Calu3 (cell line): ENCODE results near the gene CES2. TPM values are rescaled to one million over a fixed set of nuclear protein-coding genes. Genes with fewer than 3 reads are reported as not detected.
"Not testable (repeated sequence)": the region's sequence is repeated elsewhere in the genome, so short reads cannot be mapped to it uniquely, and the experiment has no call there.

Experiments
- BruUV-seq: library from RNA; stranded (reverse); fragments of 400-500 nt; replicated peaks from 2 replicates; lab custom pipeline; 2021; lab: Mats Ljungman, UMichigan
- CTCF ChIA-PET: fragments of 300-600 bp; sonication (Branson Sonifier 250); formaldehyde crosslinking; loops from one replicate; lab custom pipeline; 2022; ENCODE audit warnings: antibody characterized with exemption; lab: Charles Lee
- DNase-seq: peaks from one replicate; pipeline ENCODE4 v3.0.0; 2022
- H3K27ac Mint-ChIP-seq: one replicate; pipeline ENCODE4 v1.8.0; 2022; ENCODE audit warnings: mixed read lengths; ENCODE audit not compliant: unreplicated experiment
- H3K27me3 Mint-ChIP-seq: one replicate; pipeline ENCODE4 v1.8.0; 2022; ENCODE audit warnings: mixed read lengths; ENCODE audit not compliant: unreplicated experiment
- H3K36me3 Mint-ChIP-seq: one replicate; pipeline ENCODE4 v1.8.0; 2022; ENCODE audit warnings: mild to moderate bottlenecking, moderate library complexity, mixed read lengths; ENCODE audit not compliant: insufficient read depth, unreplicated experiment
- H3K4me1 Mint-ChIP-seq: one replicate; pipeline ENCODE4 v1.8.0; 2022; ENCODE audit warnings: mild to moderate bottlenecking, low read depth, mixed read lengths; ENCODE audit not compliant: unreplicated experiment
- H3K4me3 Mint-ChIP-seq: one replicate; pipeline ENCODE4 v1.8.0; 2022; ENCODE audit warnings: mild to moderate bottlenecking, low read depth, moderate library complexity, mixed read lengths; ENCODE audit not compliant: unreplicated experiment
- H3K9me3 Mint-ChIP-seq: one replicate; pipeline ENCODE4 v1.8.0; 2022; ENCODE audit warnings: low read depth, mixed read lengths; ENCODE audit not compliant: unreplicated experiment
- intact Hi-C: fragments of 100-400 bp; cut with micrococcal nuclease; formaldehyde crosslinking; loops from one replicate; pipeline ENCODE4 v1.10.0; 2022; ENCODE audit not compliant: unreplicated experiment
- total RNA-seq: library from RNA; stranded (reverse); gene quantifications from 2 replicates; pipeline ENCODE4 v1.2.3, GENCODE V29; 2022
- TF ChIP-seq, protein P1 (sequence below): fragments of 200-600 bp; IDR thresholded peaks from one replicate; pipeline ENCODE4 v1.8.0; 2022; ENCODE audit warnings: antibody characterized with exemption; ENCODE audit not compliant: unreplicated experiment

Gene CES2
- total RNA-seq, 1 experiment from 2014 or later, result 61.1 TPM

DNA sequence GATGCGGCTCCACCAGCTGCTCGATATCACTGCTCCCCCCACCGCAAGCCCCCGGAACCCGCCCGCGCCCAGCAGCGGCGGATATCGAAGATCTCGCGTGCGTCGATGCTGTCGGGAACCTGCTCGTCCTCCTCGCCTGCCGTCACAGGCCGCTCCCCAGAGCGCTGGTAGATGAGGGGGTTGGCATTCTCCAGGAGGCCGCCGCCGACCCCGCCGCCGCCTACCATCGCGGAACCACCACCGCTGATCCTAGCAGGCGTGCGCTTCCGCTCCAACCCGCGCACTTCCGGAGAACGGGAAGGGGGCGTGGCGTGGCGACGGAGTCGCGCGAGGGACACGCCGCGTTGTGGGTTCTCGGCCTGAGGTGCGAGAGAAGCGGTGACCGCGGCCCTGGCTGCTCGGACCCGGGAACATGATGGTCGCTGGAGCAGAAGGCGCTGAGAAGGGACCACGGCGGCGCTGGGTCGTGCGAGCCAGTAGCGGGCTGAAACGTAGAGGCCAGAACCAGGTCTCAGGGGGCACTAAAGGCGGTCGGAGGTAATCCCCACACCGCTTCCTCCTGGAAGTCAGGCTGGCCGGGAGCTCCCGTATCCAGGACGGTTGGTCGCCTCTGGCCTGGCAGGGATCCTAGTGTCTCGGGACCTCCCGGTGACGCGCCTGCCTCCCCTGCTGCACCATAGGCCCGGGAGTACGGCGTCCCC is 1.0 kb upstream of the CES2 start, which contains the start of gene CIAO2B:
Gene CIAO2B, minus strand, starts transcription at position 265 of the 701 bp plus-strand sequence. Its CDS starts 38 bp downstream, at position 227.
- H3K4me3 Mint-ChIP-seq, result peak within 1 kb of the TSS; percentile 92
- BruUV-seq, result no TSS peak
- intact Hi-C loops, result no loop called here
- peak within 1 kb of the TSS; percentile 74 for H3K27ac Mint-ChIP-seq
- H3K9me3 Mint-ChIP-seq, result no peaks in the 10 kb centered on the region
- DNase-seq, result peak; percentile 94
- H3K36me3 Mint-ChIP-seq, result peaks cover 52% of the 10 kb centered on the region
- TF ChIP-seq, protein P1, sequence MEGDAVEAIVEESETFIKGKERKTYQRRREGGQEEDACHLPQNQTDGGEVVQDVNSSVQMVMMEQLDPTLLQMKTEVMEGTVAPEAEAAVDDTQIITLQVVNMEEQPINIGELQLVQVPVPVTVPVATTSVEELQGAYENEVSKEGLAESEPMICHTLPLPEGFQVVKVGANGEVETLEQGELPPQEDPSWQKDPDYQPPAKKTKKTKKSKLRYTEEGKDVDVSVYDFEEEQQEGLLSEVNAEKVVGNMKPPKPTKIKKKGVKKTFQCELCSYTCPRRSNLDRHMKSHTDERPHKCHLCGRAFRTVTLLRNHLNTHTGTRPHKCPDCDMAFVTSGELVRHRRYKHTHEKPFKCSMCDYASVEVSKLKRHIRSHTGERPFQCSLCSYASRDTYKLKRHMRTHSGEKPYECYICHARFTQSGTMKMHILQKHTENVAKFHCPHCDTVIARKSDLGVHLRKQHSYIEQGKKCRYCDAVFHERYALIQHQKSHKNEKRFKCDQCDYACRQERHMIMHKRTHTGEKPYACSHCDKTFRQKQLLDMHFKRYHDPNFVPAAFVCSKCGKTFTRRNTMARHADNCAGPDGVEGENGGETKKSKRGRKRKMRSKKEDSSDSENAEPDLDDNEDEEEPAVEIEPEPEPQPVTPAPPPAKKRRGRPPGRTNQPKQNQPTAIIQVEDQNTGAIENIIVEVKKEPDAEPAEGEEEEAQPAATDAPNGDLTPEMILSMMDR, result no peak
- no peaks in the 10 kb centered on the region for H3K27me3 Mint-ChIP-seq
- peaks cover 54% of the 10 kb centered on the region for H3K4me1 Mint-ChIP-seq
- CTCF ChIA-PET, result no interaction called here

DNA sequence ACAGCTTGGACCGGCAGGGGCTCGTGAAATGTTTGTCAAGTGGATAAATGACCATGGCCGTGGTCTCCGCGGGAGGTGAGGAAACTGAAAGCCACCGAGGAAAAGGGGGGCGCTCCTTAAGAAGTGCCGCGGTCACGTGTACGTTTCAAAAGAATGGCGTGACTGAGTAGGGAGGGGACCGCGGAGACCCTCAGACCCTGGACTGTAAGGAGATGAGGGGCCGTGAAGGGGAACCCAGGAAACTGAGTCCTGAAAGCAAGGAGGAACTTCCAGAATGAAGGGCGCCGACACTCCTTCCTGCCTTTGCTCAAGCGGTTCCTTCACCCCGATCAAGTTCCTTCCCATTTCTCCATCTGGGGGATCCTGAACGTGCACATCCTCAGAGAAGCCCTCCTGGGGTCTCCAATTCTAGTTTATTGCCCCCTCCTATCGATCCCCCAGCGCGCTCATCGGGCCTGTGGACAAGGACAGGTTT is 440 bp upstream of the CES2 start:
- TSS peak; percentile 36 for BruUV-seq
- Mint-ChIP-seq H3K36me3 (peaks cover 49% of the 10 kb centered on the region), H3K4me1 (peaks cover 50% of the 10 kb centered on the region), H3K4me3 (peak overlapping the region; percentile 92), H3K27ac (peak overlapping the region; percentile 74)
- H3K9me3 Mint-ChIP-seq, H3K27me3 Mint-ChIP-seq, CTCF ChIA-PET, intact Hi-C loops, DNase-seq: not testable (repeated sequence)

DNA sequence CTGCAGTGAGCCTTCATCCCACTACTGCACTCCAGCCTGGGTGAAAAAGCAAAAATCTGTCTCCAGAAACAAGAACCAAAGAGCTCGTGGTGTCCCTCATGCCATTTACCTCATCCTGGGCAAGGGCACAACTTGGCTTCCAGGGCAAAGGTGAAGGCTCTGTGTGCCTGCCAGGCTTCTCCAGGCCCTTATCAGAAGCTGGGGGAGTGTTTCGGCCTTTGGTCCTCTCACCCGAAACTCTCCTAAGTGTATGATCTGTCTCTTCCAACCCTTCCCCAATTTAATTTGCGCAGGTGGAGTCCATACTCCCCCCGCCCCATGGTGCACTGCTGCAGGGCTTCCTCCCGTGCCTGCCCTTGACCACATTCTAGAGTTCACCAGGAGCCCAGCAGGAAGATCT is 1.1 kb downstream of the CES2 start:
- H3K9me3 Mint-ChIP-seq, result no peaks in the 10 kb centered on the region
- CTCF ChIA-PET, result interaction anchor here (1.0 to 1.3 kb wide), 2 partner anchors 9 to 18 kb away, joined by 3 to 4 read pairs; partner anchors contain the start of gene CDH16
- DNase-seq, result no peak
- peaks cover 41% of the 10 kb centered on the region for H3K4me1 Mint-ChIP-seq
- H3K4me3 Mint-ChIP-seq, result peak overlapping the region; percentile 92
- no peak overlapping the region for H3K27ac Mint-ChIP-seq
- peaks cover 45% of the 10 kb centered on the region for H3K36me3 Mint-ChIP-seq
- no TSS peak for BruUV-seq
- intact Hi-C loops, result no loop called here
- TF ChIP-seq, protein P1, result no peak
- no peaks in the 10 kb centered on the region for H3K27me3 Mint-ChIP-seq

DNA sequence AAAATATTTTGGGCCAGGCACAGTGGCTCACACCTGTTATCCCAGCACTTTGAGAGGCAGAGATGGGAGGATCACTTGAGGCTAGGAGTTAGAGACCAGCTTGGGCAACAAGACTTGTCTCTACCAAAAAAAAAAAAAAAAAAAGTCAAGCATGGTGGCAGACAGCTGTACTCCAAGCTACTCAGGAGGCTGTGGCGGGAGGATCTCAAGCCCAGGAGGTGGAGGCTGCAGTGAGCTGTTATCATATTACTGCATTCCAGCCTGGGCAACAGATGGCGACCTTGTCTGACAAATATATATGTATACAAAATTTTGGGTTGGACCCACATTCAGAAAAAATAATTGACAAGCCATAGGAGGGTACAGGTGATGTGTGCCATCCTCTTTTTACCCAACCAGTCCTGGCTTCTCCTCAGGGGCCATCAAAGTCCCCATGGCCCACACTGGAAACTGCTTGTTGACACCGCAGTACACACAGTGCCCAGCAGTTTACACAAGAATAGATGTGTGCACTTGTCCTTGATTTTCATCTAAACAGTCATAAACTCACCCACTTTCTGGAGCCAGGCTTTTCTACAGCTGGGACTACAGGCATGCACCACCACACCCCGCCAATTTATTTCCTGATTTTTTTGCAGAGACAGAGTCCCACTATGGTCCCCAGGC is 1.7 kb downstream of the CES2 start:
- intact Hi-C loops, result no loop called here
- no peak overlapping the region for H3K27ac Mint-ChIP-seq
- CTCF ChIA-PET, result interaction anchor here (1.0 to 1.3 kb wide), 2 partner anchors 10 to 18 kb away, joined by 3 to 4 read pairs; partner anchors contain the start of gene CDH16
- TF ChIP-seq, protein P1, result no peak
- no TSS peak for BruUV-seq
- no peak for DNase-seq
- no peak overlapping the region for H3K4me3 Mint-ChIP-seq
- peaks cover 40% of the 10 kb centered on the region for H3K4me1 Mint-ChIP-seq
- H3K9me3 Mint-ChIP-seq, result no peaks in the 10 kb centered on the region
- H3K27me3 Mint-ChIP-seq, result no peaks in the 10 kb centered on the region
- peaks cover 42% of the 10 kb centered on the region for H3K36me3 Mint-ChIP-seq
